ENCODE results near the gene SH3GLB1. TPM values are rescaled to one million over a fixed set of nuclear protein-coding genes. Genes with fewer than 3 reads are reported as not detected.

SH3GLB1 gene
- total RNA-seq, 1 donor from 2014 or later: 51.9 TPM

GRCh38 chr1:86774305-86775295 is 70.2 kb downstream of the SH3GLB1 start:
- no peaks in the 10 kb centered on the region for H3K36me3 Mint-ChIP-seq (ENCODE audit: low read depth)
- H3K27me3 Mint-ChIP-seq (ENCODE audit: low read depth): no peaks in the 10 kb centered on the region
- H3K9me3 Mint-ChIP-seq: peaks cover 3% of the 10 kb centered on the region
- no peak for TF ChIP-seq CTCF (conservative IDR thresholded peaks at IDR 0.05)
- DNase-seq (ENCODE audit: low read depth, low spot score): no peak
- H3K4me1 Mint-ChIP-seq: peaks cover 17% of the 10 kb centered on the region
- H3K4me3 Mint-ChIP-seq: no peak overlapping the region
- H3K27ac Mint-ChIP-seq (ENCODE audit: unreplicated experiment): peak overlapping the region; percentile 39

- no peak for TF ChIP-seq CTCF (conservative IDR thresholded peaks at IDR 0.05)
Observed at GRCh38 chr1:86775395-86775794, 71.0 kb downstream of the SH3GLB1 start.

GRCh38 chr1:86776108-86776507 is 71.7 kb downstream of the SH3GLB1 start:
- Mint-ChIP-seq H3K27me3 (ENCODE audit: low read depth) (no peaks in the 10 kb centered on the region), H3K9me3 (peaks cover 3% of the 10 kb centered on the region), H3K27ac (ENCODE audit: unreplicated experiment) (no peak overlapping the region), H3K4me3 (no peak overlapping the region), H3K4me1 (peaks cover 22% of the 10 kb centered on the region), H3K36me3 (ENCODE audit: low read depth) (no peaks in the 10 kb centered on the region)
- no peak for DNase-seq (ENCODE audit: low read depth, low spot score)
- no peak for TF ChIP-seq CTCF (conservative IDR thresholded peaks at IDR 0.05)

More at GRCh38 chr1:86775395-86775794, 71.0 kb downstream of the SH3GLB1 start:
- H3K27ac Mint-ChIP-seq (ENCODE audit: unreplicated experiment): no peak overlapping the region
- no peak for DNase-seq (ENCODE audit: low read depth, low spot score)
- peaks cover 3% of the 10 kb centered on the region for H3K9me3 Mint-ChIP-seq
- peaks cover 17% of the 10 kb centered on the region for H3K4me1 Mint-ChIP-seq
- H3K27me3 Mint-ChIP-seq (ENCODE audit: low read depth): no peaks in the 10 kb centered on the region
- H3K4me3 Mint-ChIP-seq: no peak overlapping the region
- no peaks in the 10 kb centered on the region for H3K36me3 Mint-ChIP-seq (ENCODE audit: low read depth)

- Mint-ChIP-seq H3K4me1 (peaks cover 25% of the 10 kb centered on the region), H3K27ac (ENCODE audit: unreplicated experiment) (no peak overlapping the region), H3K27me3 (ENCODE audit: low read depth) (no peaks in the 10 kb centered on the region), H3K36me3 (ENCODE audit: low read depth) (peaks cover 4% of the 10 kb centered on the region), H3K9me3 (peaks cover 7% of the 10 kb centered on the region), H3K4me3 (no peak overlapping the region)
- no peak for DNase-seq (ENCODE audit: low read depth, low spot score)
- TF ChIP-seq CTCF (conservative IDR thresholded peaks at IDR 0.05): no peak
Observed at GRCh38 chr1:86778569-86779239, 74.3 kb downstream of the SH3GLB1 start.

- no peak for TF ChIP-seq CTCF (conservative IDR thresholded peaks at IDR 0.05)
- Mint-ChIP-seq H3K27me3 (ENCODE audit: low read depth) (no peaks in the 10 kb centered on the region), H3K9me3 (peaks cover 7% of the 10 kb centered on the region)
Observed at GRCh38 chr1:86779308-86780191, 75.2 kb downstream of the SH3GLB1 start.

More at GRCh38 chr1:86779308-86780191, 75.2 kb downstream of the SH3GLB1 start:
- Mint-ChIP-seq H3K27ac (ENCODE audit: unreplicated experiment) (no peak overlapping the region), H3K36me3 (ENCODE audit: low read depth) (peaks cover 4% of the 10 kb centered on the region), H3K4me3 (no peak overlapping the region), H3K4me1 (peaks cover 17% of the 10 kb centered on the region)
- DNase-seq (ENCODE audit: low read depth, low spot score): no peak
